LNCAP (cell line): ENCODE results near the gene FHIT.

ENCODE experiments used
- CTCF ChIP-seq: fragments of 450-650 bp; IDR thresholded peaks from 2 replicates; pipeline ENCODE4 v1.5.1; 2017; ENCODE audit warnings: mild to moderate bottlenecking

Gene FHIT

DNA sequence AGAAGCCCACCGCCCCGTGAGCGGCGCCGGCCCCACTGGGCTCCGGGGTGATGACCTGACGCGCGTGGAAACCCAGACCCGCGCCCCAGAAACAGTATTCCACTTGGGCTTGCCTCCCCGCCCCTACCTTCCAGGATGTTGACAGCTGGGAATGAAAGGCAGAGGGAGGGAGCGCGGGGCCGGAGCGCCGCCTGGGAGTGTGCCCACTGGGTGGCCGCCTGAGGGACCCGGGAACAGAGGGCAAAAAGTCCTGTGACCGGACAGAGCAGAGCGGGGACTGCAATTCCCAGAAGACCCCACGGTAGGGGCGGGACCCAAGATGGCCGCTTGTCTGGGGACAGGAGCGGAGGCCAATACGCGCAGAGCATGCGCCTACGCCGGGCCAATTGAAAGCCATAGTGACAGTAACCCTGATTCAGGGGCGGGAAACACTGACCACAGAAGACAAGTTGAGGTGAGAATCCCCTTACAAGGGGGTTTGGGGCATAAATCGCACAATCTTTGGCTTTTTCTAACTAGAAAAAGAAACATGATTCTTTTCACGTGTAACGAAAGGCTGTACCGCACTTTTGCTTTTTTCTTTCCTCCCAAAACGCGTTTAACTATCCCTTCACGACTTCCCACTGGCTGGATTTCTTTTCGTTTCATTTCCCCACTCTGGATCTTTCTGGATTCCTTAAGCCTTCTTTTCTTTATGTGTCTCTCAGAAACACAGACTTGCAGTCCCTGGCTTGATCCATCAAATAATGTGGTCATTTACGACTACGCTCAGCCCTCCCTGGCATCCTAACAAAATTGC is at the start of gene FHIT:
Gene FHIT (minus strand): TSS at position 279 of the 799 bp plus-strand sequence.
- TF ChIP-seq CTCF, result no peak

DNA sequence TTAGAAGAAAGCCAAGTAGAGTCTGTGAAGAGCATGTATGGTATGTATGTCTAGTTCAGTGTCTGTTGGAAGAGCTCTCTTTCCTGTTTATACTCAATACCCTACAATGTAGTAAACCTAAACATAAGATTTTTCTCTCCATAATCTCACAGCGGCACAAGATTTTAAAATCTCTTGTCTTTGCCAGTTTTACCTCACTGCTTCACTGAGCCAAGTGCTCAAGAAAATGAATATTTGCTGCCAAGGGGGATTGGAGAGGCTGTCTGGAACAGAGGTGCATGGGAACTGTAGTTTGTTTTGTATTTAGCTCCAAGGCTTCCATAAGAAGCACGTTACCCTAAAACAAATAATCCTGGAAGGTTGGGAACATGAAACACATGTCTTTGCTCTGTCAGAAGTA is 49.5 kb upstream of the FHIT start:
- no peak for TF ChIP-seq CTCF

DNA sequence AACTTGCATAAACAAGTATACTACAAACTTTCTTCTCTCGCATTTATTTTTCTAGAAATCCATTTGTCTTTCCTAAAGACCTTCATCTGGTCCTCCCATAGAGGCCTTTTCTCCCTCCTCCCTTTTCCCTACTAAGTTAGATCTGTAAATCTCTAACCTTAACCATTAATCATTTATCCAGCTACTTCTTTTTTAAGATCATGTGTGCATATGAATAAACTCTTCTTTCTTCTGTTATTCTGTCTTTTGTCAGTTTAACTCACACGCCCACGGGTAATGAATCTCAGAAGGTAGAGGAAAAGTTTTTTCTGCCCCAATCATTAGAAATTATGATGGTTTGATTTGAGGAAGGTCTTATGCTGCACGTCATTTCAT is 48.7 kb upstream of the FHIT start:
- TF ChIP-seq CTCF, result no peak

DNA sequence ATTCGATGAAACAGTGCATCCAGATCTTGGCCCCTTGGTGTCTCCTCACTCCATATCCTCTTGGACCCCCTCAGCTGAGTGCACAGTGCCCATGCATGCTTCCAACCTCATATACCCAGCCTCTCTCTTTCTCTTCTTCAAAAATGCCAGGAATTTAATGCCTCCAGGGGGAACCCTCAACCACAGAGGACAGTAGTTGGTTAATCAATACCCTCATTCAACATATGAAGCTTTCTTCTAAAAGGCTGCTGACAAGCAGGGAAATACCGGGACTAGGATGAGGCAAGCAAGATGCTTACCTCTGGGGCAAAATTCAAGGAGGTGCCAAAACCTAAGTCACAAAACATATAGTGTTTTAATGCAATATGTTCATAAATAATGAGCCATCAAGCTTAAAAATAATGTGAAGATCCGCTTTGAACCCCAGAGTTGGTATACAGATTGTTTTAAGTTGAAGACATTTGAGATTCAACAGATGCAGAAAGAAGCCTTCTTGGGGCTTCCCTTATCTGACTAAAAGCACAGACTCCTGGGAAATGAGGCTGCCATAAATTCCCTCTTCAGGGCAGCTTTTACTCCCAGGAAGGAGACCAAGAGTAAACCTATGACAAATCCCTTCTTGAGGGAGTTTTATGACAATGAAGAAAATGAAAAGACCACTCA is 48.2 kb upstream of the FHIT start:
- TF ChIP-seq CTCF, result no peak

DNA sequence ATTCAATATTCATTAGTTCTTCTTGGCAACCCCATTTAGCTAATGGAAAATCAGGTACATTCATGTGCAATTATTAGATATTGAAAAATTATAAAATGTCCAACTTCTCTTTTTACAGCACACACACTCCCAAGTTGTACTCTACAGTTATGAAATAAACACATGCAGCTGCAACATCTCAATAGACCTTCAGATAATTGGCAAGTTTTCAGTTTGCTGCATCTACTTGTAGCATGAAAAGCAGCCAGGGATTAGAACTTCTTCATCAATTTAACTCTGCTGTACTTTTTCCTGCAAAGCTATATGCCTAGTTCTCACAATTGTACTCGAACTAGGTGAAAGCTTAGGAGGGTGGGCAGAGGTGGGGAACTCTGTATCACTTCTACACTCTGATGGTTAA is 46.6 kb upstream of the FHIT start:
- no peak for TF ChIP-seq CTCF

DNA sequence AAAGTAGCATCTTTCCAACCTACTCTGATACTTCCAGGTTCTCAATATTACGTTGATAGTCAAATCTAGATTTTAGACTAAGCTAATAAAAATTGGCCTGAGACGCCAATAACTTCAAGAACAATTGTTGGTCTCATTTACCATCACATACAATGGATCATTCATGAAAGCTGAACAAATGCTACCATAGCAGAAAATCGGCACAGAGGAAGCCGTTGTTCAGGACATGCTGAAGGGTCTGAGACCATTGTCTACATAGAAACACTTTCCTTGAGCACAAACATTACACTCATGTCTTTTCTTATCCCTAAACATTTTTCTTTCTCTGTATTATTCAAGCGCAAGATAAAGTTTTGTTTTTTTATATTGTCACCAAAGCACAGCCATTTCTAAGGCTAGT is 37.2 kb upstream of the FHIT start:
- TF ChIP-seq CTCF, result no peak

DNA sequence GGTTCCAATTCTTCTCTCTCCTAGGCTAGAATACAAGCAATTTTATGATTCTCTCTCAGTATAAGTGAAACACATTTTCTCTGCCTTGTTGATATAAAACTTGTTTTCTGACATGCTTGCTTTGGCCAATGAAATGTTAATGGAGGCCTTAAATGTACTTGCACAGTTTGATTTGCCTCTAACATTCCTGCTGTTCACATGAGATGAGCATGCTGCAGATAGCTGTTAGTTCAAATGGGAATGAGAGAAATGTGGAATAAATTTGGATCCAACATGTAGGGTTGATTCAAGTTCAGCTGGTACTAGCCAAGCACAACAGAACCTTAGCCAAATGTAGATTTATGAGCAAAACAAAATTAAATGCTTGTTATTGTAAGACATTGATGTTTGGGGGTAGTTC is 32.6 kb upstream of the FHIT start:
- TF ChIP-seq CTCF, result no peak
